GM19099 (cell line): ENCODE data around the gene WNT3A.

Experiments used
- POLR2A ChIP-seq: IDR thresholded peaks from 3 replicates; pipeline ENCODE4 v1.6.1; 2011; ENCODE audit warnings: low read depth; ENCODE audit not compliant: insufficient read length; ENCODE audit errors: extremely low read depth

WNT3A gene

DNA sequence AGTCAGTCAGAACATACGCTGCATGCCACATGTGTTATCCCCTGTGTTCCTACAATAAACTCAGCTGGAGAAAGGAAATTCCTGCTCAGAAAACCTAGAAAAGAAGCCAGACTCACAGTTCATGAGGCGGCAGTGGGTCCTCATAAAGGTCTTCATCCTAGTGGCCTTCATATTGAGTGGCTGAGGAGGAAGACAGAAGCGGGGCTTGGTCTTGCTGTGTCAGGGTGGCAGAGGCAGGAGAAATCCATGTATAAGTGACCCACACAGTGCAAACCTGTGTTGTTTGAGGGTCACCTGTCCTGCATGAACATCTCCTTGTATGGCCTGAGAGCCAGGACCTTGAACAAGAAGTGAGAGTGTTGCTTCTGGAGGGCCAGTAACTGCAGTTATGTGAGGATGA lies 4.0 kb upstream of the WNT3A start:
- TF ChIP-seq POLR2A: no peak

DNA sequence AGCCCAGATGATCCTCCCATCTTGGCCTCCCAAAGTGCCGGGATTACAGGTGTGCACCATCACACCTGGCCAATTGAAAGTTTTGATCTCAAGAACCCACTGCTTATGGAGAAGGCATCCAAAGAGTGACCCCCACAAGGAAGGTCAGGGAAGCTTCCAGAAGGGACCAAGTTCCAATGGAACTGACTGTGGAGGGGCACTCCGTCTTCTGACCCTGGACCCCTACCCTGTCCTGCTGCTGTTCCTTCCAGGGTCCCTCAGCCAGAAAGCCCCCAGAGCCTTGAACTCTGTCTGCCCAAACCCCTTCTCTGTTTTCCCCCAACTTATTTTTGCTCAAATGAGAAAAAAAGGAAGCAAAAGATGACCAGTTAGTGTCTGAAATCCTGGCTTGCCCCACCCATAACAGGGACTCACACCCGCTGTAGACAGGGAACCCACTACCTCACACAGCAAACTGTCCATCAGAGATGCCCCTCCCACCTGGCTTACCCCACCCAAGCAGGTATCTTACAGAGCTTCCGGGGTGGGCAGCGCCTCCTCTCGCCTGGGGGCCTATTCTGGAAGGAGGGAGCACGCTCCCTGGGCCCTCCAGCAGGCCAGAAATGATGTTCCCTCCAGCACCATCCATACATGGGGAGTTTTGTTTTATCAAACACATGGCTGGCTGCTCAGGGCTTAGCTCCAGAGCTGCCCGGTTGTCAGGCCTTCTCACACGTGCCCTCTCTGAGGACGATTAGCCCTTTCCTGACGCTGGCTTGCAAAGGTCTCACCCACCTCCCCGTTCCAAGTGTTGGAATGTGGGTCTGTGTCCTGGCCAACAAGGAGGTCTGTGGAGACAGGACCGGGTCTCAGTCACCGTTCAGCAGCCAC lies 3.1 kb upstream of the WNT3A start:
- no peak for TF ChIP-seq POLR2A

DNA sequence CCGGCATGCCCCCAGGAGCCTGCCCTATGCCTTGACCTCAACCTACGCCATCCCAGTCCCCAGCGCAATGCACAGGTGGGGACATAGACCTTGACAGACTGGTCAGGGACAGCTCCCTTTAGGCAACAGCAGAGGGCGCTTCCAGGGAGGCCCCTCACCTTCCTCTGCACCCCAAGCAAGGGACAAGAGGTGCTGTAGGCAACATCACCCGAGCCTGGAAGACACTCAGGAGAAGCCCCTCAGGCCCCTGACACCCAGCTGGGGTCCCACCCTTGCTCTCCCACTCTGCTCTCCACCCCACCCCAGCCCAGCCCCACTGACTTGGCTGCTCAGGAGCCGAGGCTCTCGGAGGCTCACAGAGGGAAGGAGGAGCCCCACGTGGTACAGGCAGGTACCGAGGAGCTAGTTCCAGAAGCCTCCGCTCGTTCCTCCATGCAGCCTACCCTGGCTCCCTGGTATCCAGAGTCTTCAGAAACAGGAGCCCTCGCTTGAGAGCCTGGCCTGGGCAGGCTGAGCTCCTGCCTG lies 2.4 kb upstream of the WNT3A start:
- no peak for TF ChIP-seq POLR2A

DNA sequence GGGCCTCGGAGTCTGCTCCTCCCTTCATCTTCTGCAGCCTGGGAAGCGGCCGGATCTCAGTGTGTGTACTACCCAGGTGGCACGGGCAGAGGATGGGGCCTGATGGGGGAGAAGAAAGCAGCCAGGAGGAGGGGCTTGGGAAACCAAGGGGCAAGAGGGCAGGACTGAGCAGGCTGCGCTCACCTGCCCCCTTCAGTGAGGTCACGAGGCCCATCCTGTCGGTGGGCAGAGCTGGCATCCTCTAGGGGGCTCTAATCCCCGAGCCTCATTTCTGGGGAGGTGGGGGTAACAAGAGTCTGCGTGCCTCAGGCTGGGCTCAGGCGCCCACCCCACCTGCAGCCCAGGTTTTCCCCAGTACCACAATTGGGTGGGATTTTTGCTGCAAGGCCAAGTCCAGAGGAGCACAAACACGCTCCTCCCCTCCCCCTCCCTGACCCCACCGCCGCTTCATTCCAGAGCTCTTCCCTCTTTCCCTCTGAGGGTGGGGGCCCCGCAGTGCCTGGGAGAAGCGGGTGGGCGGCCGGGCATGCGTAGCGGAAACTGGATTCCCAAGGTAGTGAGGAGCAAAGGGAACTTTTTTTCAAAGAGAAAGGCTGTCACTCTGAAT lies 1.8 kb upstream of the WNT3A start:
- TF ChIP-seq POLR2A: no peak

DNA sequence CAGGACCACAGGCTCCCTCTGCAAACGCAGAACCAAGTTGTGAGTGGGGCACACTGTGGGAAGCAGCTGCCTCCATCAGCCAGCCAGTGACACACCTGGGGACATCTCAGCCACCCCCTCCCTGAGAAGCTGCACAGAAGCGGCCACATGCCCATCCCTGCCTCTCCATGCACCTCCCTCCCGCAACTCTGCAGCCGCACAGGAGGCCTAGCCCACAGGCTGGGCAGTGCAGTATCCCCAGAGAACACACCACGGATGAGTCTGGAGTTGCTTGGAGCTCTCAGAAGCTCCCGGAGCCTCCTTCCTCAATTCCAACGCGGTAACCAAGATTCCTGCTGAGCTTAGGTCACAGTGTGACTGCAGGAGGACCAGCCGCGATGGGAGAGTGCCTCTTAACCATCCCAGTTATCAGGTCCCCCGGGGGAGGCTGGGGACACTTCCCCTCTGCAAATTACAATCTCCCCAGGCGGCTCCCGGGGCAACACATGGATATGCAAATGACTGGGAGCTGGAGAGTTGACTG lies 1.2 kb upstream of the WNT3A start:
- no peak for TF ChIP-seq POLR2A

DNA sequence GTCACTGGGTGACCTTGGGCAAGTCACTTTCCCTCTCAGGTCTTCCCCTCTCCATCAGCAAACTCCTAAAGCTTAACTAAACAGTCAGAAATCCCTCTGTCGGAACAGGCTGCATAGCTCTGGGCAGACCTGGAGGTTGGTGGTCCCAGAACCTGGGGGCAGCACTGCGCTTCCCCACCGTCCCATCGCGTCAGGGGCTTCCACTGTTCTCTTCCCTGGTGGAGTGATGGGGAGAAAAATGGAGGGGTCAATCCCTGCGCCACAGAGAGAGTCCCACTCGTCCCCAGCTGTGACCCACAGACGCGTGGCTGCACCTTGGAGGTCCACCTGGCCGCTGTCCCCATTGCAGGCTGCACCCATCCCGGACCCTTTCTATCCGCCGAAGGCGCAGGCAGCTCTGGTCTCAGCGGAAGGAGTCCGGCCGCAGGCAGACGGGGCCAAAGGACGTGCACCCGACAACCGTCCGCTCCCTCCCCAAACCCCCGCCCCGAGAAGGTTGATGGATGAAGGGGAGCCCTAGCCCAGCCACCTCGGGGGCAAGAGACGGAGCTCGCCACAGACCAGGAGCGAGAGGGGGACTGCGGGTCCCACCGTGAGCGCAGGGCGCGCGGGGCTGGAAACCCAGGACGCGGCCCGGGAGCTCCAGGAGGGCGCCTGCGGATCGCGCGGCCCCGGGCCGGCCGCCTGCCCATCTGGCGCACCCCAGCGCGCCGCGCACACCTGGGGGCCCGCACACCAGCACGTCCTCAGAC lies 588 bp upstream of the WNT3A start:
- no peak for TF ChIP-seq POLR2A

DNA sequence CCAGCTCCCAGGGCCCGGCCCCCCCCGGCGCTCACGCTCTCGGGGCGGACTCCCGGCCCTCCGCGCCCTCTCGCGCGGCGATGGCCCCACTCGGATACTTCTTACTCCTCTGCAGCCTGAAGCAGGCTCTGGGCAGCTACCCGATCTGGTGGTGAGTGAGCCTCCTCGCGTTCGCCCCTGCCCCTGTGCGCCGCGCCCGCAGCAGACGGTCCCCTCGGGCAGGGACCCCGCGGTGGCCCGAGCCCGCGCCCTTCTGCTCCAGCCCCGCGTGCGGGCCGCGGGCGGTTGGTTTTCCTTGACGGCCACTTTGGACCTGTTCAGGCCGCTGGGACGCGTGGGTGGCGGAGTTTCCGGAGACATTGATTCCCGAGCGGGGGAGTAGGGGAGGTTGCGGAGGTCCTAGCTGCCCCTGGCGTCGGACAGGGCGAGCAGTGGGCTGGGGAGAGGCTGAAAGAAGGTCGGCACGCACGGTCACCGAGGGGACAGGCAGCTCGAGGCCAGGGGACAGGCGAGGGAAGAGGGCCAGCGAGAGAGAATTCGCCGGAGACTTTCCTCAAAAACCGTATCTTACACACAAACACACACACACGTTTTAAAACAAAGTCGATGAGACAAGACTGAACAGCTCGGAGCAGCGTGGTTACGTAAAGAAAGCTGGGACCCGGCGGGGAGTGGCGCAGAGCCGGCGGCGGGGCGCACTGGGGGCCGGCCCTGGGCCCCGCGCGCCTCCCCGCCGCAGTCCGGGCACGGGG lies 427 bp downstream of the WNT3A start:
- no peak for TF ChIP-seq POLR2A

DNA sequence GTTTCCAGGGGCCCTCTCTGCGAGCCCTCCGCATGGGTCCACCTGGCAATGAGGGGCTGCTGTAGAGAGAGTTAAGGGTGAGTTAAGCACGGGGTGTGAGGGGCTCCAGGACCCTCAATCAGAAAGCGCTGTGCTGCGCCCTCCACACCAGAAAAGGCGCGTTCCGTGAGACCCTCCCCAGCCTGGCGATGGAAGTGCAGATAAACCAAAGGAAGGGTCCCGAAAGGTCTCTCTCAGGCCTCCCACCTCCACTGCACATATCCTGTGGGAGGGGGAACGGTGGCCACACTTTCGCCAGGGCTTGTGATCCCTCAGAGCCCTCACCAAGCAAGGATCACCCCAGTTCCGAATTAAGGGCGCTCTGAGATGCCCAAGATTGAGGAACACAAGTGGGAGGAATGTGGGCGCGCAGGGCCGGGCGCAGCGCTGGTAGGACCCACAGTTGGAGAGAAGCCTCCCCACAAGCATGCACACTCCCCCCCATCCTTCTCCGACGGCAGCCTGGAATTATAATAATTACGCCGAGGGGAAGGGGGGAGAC lies 1.1 kb downstream of the WNT3A start:
- no peak for TF ChIP-seq POLR2A

DNA sequence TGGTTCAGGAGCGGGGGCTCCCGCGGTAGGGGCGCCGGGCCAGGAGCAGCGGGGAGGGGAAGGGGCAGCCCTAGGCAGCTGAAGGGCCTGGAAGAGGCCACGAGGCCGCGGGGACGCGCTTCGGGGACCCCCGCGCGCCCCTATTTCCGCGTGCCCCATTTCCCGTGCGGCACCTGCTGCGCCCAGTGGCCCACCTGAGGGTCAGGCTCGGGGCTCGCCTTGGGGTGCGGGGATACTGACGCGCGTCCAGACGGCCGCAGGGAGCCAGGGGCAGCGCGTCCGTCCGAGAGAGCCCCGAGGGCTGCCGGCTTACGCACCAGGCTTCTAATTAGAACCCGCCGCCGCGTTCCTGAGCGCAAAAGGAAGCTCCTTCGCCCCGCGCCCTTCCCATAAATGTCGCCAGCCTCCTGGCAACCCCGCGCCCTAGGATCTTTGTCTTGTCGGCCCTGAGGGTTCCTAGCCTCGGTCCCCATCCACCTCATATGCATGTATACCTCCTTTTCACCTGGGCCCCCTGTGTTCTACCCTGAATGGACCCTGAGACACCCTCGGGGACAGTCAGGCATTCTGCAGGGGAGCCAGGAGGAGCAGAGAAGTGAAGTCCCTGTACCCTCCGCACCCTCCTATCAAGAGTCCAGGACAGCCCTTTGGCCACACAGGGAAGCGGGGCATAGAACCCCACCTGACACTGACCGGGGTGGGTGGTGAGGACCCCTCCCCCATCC lies 1.8 kb downstream of the WNT3A start:
- TF ChIP-seq POLR2A: no peak

DNA sequence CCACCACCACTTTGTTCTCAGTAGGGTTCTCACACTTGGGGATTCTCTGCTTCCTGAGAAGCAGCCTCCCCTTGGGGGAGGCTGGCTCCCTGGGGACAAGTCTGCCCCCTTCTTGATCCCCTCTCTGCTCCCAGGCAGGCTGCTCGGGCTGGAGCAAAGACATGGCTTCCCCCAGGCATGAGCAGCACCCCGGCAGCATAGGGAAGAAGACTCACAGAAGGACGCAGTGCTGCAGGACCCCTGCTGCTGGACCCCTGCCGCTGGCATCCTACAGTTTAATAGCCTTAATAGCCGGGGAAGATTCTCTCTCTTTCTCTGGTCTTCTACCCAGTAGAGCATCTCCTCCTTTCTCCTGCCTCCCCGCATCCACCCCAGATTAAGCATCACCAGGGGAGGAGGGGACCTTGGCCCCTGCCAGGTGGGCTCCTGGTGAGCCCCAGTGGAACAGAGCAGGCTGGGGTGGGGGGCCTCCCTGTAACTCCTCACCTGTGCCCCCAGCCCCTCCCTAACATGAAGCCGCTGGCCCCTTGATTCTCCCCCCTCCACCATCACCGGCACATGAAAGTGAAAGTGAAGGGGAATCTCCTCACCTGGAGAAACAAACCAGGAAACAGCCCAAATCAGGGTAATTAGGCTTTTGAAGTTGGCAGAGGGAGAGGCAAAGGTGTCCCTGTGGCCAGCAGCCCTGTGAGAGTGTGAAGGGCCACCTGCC lies 2.5 kb downstream of the WNT3A start:
- TF ChIP-seq POLR2A: no peak

DNA sequence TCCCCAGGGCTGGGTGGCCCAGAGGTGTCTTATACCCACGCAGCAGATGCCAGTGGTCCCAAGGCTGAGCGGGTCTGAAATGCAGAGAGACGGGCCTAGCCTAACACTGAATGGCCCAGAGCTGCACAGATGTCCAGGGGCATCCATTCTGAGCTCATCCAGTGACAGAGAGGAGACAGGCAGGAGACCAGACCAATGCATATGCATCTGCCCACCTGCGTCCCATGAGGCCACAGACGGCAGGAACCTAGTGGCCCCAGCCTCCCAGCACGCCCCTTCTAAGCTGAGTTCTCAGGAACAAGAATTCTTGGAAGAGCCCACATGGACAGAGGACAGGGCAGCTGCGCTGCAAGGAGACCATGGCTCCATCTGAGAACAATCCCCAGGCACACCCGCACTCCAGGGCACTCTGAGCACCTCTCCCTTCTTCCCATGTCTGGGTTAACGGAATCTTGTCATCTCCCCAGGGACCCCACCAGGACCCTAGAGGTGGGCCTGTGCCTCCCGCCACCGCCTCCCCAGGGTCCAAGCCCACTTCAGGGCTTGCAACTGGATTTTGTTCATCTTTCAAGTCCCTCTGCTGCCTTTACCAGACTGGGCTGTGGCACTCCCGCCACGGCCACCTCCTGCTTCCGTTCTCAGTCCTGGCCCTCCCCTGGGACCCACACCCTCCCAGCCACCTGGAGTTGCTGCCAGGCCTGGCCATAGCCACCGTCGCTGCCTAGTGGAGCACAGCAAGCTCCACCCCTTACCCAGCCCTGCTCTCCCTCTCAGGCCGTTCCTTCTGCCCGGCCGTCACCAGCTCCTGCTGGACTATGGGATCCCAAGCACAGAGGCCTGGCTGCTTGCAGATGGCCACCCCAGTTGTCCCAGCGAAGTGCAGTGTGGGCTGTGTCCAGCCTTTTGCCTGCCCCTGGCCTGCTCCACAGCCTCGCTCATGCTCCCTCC lies 3.3 kb downstream of the WNT3A start:
- TF ChIP-seq POLR2A: no peak

DNA sequence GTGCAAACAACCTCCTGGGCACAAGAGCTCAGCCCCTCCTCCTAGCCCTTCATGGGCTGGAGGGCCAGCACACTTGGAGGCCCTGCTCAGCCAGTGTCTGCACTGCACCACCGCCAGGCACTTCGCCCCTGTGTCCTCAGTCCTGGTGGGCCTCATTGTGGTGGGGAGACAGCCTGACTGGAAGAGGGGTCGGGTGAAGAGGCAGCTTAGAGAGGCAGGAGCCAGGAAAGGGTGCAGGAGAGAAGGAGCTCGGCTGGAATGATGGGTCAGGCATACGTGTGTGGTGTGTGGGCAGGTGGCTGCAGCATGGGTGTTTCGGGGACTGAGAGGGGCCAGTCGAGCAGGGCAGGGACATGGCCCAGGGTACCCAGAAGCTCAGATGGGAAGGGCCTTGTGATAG lies 4.1 kb downstream of the WNT3A start:
- TF ChIP-seq POLR2A: no peak
